Inferior parietal cortex (tissue), 1 donor: ENCODE data around the gene SNX12.

Source experiments
- DNase-seq: peaks from one replicate; pipeline ENCODE4 v3.0.0-alpha.2; 2016; ENCODE audit errors: extremely low spot score

Gene SNX12

DNA sequence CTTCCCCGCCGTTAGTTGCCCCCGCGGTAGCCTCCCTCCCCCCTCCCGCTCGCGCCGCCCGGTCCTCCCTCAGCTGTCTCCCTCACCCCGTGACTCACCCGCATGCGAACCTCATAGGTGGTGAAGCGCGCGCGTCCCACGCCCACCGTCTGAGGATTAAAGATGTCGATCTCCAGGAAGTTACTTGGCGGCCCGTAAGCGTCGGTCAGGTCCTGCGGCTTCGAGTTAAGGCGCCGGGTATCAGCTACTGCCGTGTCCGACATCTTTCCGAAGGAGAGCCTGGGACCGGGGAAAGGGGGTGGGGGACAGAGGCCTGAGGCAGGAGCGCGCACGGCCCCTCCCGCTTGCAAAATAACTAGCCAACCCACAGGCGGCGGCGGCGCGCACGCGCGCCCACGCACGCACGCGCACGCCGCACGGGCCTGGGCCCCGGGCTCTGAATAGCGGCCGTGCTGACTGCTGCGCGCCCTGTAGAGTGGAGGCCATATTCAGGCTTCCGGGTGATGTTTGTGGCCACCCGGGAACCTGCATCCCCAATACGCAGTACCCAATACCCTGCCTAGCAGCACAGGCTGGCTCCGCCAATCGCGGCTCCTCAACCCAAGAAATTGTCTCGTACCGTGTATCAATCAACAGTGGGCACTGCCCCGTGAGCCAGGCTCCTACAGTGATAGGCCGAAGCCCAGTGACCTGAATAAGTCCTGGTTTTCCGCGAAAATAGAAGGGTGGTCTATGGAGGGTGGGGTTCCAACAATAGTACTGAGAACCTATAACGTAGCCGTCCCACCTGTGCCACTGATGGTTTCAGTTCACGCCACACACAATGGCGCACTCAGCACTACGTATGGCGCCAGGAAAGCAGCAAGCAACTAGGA, at the start of gene SNX12:
Gene SNX12 (minus strand): TSS at position 291 of the 875 bp plus-strand sequence. CDS start 28 bp downstream, at position 263.
- peak; percentile 83 for DNase-seq

- no peak for DNase-seq
These were observed 49.2 kb upstream of the SNX12 start for GRCh38 chrX:71117358-71117757.

DNA sequence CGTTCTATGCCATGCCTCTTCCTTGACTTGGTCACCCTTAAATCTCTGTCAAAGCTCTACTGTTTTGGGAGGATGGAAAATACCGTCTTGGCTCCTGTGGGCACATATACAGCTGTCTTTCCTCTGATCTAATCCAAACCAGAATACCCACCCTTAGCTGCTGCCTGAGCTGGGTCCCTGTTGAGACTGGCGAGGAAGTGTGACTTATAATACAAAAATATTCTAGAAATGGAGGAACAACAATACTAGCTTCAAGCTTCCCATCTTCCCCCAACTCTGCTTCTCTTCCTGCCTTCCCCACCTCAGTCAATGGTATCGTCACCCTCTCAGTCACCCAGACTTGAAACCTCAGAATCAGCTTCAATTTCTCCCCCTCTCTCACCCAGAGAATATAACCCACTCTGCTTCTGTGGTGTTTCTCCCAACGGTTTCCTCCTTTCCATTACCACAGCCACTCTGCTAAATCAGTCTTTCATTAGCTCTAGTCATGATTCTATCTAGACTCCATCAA, 43.8 kb upstream of the SNX12 start:
- DNase-seq, result no peak

GRCh38 chrX:71111141-71111843, 43.2 kb upstream of the SNX12 start, which contains the start of gene IL2RG:
IL2RG (minus strand) TSS chrX:71111577; CDS start chrX:71111539, 38 bp downstream.
- no peak for DNase-seq

- no peak for DNase-seq
These were observed 40.9 kb upstream of the SNX12 start for GRCh38 chrX:71109051-71109450.

DNA sequence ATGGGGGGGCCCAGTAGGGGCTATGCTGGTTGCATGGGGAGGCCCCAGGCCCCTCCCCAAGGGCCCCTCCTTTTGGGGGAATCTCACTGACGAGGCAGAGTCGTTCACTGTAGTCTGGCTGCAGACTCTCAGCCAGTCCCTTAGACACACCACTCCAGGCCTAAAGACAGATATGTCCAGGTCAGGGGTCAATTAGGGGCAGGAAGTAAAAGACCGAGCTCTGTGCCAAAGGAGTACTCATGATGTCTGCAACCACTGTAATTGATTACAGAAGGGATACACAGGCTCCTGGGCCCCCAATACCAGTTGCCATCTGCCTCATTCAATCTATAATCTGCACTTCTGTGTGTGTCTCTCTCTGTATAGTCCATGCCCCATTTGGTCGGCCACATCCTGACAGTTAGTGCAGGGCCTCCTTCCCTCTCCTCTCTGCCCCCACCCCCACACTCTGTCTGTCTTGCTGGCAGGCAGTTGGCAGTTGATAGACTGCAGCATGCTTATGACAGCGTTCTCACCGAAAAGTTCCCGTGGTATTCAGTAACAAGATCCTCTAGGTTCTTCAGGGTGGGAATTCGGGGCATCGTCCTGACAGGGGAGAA, 39.7 kb upstream of the SNX12 start:
- DNase-seq, result no peak

- DNase-seq, result no peak
These were observed 39.1 kb upstream of the SNX12 start for GRCh38 chrX:71107245-71107644.

- no peak for DNase-seq
These were observed 38.3 kb upstream of the SNX12 start, which contains the start of gene CXorf65 for GRCh38 chrX:71106427-71106826. CXorf65 (minus strand) TSS chrX:71106740; CDS start chrX:71106556, 184 bp downstream.

DNA sequence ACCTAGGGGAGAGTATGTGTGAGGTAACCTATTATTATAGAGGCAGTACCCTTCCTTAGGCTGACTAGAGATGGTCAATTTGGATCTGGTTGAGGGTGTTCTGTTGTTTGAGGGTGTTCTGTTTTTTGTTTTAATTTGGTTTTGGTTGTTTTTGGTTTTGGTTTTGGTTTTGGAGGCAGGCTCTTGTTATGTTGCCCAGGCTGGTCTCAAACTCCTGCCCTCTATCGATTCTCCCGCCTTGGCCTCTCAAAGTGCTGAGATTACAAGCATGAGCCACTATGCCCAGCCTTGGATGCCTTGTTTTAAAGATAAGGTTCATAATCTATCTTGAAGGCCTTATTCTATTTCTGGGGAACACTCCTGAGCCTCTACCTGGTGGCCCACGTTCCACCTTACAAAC, 37.5 kb upstream of the SNX12 start:
- no peak for DNase-seq

DNA sequence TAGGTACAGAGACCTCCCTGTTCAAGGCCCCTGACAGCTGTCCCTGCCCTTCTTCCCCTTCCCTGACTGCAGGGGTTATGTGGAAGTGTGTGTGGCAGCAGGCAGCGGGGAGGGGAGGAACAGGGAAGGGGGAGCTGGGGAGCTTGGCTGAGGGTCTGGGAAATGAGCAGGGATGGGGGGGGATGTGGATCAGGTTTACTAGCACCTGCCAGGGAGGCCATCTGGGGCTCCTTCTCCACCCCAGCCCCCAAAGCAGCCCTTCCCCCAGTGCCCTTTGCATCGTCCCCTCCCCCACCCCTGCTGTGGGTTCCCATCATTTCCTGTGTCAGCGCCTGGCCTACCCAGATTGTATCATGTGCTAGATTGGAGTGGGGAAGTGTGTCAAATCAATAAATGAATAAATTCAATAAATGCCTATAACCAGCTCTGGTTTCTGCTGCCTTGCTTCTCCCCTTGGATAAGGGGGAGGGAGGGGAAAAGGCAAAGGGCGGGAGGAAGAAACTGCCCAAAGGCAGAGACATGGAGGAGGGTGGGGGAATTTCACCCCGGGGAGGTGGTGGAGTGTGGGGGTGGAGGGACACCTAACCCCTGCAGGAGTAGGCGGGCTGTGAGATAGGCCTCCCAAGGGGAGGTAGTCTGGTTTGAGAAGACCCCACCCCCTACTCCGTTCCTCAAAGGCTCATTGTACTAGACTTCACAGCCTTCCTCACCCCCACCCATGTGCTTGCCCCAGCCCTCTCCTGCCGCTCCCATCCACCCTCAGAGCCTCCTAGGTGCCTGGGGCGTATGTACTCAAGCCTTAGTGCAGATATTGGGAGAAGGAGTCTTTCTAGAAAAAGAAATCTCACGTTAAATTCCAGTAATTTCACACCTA, 35.2 kb upstream of the SNX12 start:
- no peak for DNase-seq

GRCh38 chrX:71102292-71102691, 34.2 kb upstream of the SNX12 start:
- DNase-seq, result no peak

DNA sequence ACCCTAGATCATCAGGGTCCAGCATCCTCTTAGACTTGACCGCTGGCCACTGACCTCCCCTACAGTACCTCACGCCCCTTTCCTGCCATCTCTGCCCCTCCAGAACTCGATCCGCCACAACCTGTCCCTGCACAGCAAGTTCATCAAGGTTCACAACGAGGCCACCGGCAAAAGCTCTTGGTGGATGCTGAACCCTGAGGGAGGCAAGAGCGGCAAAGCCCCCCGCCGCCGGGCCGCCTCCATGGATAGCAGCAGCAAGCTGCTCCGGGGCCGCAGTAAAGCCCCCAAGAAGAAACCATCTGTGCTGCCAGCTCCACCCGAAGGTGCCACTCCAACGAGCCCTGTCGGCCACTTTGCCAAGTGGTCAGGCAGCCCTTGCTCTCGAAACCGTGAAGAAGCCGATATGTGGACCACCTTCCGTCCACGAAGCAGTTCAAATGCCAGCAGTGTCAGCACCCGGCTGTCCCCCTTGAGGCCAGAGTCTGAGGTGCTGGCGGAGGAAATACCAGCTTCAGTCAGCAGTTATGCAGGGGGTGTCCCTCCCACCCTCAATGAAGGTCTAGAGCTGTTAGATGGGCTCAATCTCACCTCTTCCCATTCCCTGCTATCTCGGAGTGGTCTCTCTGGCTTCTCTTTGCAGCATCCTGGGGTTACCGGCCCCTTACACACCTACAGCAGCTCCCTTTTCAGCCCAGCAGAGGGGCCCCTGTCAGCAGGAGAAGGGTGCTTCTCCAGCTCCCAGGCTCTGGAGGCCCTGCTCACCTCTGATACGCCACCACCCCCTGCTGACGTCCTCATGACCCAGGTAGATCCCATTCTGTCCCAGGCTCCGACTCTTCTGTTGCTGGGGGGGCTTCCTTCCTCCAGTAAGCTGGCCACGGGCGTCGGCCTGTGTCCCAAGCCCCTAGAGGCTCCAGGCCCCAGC, 32.7 kb upstream of the SNX12 start:
- DNase-seq, result no peak

- DNase-seq, result no peak
These were observed 31.6 kb upstream of the SNX12 start for GRCh38 chrX:71099736-71100135.

DNA sequence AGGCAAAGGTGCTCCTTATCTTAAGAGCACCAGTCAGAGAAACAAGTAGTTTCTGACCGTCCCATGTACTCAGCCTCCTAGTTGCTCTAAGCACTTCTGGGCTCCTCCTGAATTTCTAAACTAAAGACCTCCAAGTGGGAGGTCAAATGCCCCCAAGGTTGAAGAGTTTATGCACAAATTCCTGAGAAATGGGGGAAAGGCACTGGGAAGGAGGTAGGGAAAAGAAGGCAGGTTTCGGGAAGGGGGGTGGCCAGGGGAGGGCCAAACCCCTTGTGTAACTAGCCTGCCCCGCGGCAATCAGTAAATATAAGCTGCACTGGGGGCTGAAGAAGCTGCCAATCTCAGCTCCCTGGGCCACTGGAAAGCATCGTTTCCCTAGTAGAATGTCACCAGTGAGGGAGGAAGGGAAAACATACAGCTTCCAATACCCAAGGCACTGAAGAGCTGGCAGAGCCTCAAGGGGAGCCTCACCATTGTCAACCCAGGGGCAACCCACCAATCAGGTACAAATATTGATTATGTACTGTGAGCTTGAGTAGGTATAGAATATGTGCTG, 30.9 kb upstream of the SNX12 start:
- DNase-seq, result no peak

DNA sequence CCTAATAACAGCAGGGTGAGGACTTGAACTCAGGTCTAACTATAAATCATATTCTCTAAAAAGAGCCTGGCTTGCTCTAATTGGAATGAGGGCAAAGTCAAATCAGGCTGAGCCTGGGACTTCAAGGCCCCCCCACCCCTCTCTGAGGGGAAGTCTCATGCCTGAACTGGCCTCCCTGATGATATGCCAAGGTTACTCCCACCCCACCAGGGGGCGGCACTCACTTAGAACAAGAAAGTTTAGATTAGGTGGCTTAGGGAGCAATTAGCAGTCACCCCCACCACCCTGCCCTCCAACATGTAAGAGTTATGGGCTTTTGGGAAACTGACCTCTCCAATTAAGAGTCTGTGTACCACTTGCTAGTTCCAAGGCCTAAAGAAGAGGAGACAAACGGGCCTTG, 30.2 kb upstream of the SNX12 start:
- DNase-seq, result peak; percentile 29

- no peak for DNase-seq
These were observed 28.6 kb upstream of the SNX12 start for GRCh38 chrX:71096760-71097032.

- DNase-seq, result no peak
These were observed 28.0 kb upstream of the SNX12 start for GRCh38 chrX:71095981-71096759.

DNA sequence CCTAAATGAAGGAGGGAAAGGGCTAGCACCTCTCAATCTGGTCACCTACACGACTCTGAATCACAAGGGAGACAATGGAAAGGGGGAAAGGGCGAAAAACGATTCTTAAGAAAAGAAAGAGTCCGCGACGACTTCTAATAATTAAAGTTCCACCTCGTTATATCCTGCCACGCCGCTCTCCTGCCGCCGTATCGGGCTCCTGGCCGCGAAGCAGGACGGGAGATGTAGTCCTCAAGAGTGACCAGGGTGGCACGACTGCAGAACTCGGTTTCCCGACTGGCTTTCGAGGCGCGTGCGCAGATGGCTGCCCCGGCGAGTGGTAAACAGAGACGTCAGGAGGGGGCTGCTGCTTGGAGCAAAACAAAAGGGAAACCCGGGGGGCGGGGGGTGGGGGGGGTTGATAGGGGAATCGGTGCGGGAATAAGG, 27.4 kb upstream of the SNX12 start, which contains the start of gene FOXO4:
Gene FOXO4 (plus strand): TSS at position 297 of the 426 bp plus-strand sequence. CDS start 678 bp downstream, outside the sequence.
- peak; percentile 86 for DNase-seq

DNA sequence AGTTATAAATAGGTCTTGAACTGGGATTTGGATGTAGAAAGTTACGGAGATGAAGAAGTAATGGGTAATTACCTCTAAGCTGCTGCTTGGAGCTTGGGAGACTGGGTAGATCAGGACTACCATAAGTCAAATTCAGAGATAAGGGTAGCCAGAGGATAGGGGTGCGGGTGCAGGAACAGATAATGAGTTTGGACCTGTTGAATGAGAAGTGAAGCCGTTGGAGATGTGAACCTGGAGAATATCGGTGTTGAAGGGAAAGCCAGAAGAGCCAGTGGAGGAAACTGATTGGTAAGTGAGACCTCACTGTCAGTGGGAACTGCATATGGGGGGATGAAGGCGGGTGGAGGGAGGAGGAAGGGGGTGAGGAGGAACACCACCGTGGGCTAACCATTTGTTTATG, 26.9 kb upstream of the SNX12 start:
- DNase-seq, result no peak
